Ishikawa (cell line): Measurements from ENCODE around the gene SELENOW.

Experiments used
- TAF1 ChIP-seq: IDR thresholded peaks from 2 replicates; pipeline ENCODE4 v1.6.1; 2012; ENCODE audit warnings: low read depth, mild to moderate bottlenecking
- TF ChIP-seq, protein P1 (sequence below): IDR thresholded peaks from 2 replicates; pipeline ENCODE4 v1.6.1; 2012; ENCODE audit warnings: low read depth, mild to moderate bottlenecking

DNA sequence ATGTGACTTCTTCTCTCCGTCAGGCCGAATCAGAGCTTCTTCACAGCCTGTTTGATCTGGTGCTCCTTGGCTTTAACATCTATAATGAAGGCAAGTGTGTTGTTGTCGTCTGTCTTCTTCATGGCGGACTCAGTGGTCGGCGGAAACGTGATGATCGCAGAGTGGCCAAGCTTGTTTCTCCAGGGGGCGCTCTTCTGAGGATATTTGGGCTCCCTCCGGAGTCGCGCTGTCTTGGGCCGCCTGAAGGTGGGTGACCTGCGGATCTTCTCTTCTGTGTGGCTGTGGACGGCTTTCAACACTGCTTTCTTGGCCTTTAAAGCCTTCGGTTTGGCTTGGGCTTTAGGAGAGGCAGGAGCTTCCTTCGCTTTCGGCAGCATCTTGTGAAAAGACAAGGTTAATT is 16.0 kb downstream of the SELENOW start:
- TF ChIP-seq, protein P1, sequence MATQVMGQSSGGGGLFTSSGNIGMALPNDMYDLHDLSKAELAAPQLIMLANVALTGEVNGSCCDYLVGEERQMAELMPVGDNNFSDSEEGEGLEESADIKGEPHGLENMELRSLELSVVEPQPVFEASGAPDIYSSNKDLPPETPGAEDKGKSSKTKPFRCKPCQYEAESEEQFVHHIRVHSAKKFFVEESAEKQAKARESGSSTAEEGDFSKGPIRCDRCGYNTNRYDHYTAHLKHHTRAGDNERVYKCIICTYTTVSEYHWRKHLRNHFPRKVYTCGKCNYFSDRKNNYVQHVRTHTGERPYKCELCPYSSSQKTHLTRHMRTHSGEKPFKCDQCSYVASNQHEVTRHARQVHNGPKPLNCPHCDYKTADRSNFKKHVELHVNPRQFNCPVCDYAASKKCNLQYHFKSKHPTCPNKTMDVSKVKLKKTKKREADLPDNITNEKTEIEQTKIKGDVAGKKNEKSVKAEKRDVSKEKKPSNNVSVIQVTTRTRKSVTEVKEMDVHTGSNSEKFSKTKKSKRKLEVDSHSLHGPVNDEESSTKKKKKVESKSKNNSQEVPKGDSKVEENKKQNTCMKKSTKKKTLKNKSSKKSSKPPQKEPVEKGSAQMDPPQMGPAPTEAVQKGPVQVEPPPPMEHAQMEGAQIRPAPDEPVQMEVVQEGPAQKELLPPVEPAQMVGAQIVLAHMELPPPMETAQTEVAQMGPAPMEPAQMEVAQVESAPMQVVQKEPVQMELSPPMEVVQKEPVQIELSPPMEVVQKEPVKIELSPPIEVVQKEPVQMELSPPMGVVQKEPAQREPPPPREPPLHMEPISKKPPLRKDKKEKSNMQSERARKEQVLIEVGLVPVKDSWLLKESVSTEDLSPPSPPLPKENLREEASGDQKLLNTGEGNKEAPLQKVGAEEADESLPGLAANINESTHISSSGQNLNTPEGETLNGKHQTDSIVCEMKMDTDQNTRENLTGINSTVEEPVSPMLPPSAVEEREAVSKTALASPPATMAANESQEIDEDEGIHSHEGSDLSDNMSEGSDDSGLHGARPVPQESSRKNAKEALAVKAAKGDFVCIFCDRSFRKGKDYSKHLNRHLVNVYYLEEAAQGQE: no peak
- no peak for TF ChIP-seq TAF1
